NK-92 (cell line): ENCODE results near the gene P2RY1.
"Not testable (repeated sequence)": the region's sequence is repeated elsewhere in the genome, so short reads cannot be mapped to it uniquely, and the experiment has no call there.

Experiments used
- DNase-seq: peaks from one replicate; lab custom pipeline; 2025; ENCODE audit not compliant: unreplicated experiment; lab: John Stamatoyannopoulos, UW

P2RY1 gene

GRCh38 chr3:152835601-152836102 is 721 bp downstream of the P2RY1 start:
- no peak for DNase-seq

- no peak for DNase-seq
Observed at GRCh38 chr3:152836269-152836668, 1.3 kb downstream of the P2RY1 start.

- DNase-seq: no peak
Observed at GRCh38 chr3:152839511-152839910, 4.6 kb downstream of the P2RY1 start.

GRCh38 chr3:152841131-152841530 is 6.2 kb downstream of the P2RY1 start:
- no peak for DNase-seq

GRCh38 chr3:152842413-152842812 is 7.5 kb downstream of the P2RY1 start:
- no peak for DNase-seq

GRCh38 chr3:152843955-152844354 is 9.0 kb downstream of the P2RY1 start:
- DNase-seq: no peak

GRCh38 chr3:152846572-152847202 is 11.8 kb downstream of the P2RY1 start:
- DNase-seq: not testable (repeated sequence)

GRCh38 chr3:152847599-152847998 is 12.7 kb downstream of the P2RY1 start:
- not testable (repeated sequence) for DNase-seq

- no peak for DNase-seq
Observed at GRCh38 chr3:152849996-152850578, 15.2 kb downstream of the P2RY1 start.

GRCh38 chr3:152853196-152853595 is 18.3 kb downstream of the P2RY1 start:
- no peak for DNase-seq

GRCh38 chr3:152857082-152857481 is 22.2 kb downstream of the P2RY1 start:
- no peak for DNase-seq

GRCh38 chr3:152858170-152858800 is 23.4 kb downstream of the P2RY1 start:
- DNase-seq: no peak

GRCh38 chr3:152860736-152861135 is 25.8 kb downstream of the P2RY1 start:
- no peak for DNase-seq

- DNase-seq: no peak
Observed at GRCh38 chr3:152865668-152866245, 30.8 kb downstream of the P2RY1 start.

GRCh38 chr3:152870027-152870426 is 35.1 kb downstream of the P2RY1 start:
- no peak for DNase-seq

GRCh38 chr3:152873314-152873713 is 38.4 kb downstream of the P2RY1 start:
- not testable (repeated sequence) for DNase-seq

- DNase-seq: no peak
Observed at GRCh38 chr3:152874896-152875749, 40.2 kb downstream of the P2RY1 start.

- no peak for DNase-seq
Observed at GRCh38 chr3:152879130-152879789, 44.3 kb downstream of the P2RY1 start.

GRCh38 chr3:152879790-152880174 is 44.9 kb downstream of the P2RY1 start:
- DNase-seq: no peak

GRCh38 chr3:152885076-152885475 is 50.1 kb downstream of the P2RY1 start:
- DNase-seq: no peak
